ENCODE measurements around the gene ARHGEF11. TPM values are rescaled to one million over a fixed set of nuclear protein-coding genes. Genes with fewer than 3 reads are reported as not detected.

Gene ARHGEF11
- total RNA-seq, 2 experiments from 2014 or later = 1.4 to 1.8 TPM

GRCh38 chr1:156939786-156940334 lies 105.7 kb downstream of the ARHGEF11 start:
- DNase-seq = no peak
- no peaks in the 10 kb centered on the region for H3K4me1 Mint-ChIP-seq (ENCODE audit: low read depth)
- H3K27ac Mint-ChIP-seq = no peak overlapping the region
- TF ChIP-seq CTCF (IDR thresholded peaks at IDR 0.05) = no peak
- intact Hi-C loops (cut with micrococcal nuclease) = no loop called here
- no peaks in the 10 kb centered on the region for H3K27me3 Mint-ChIP-seq
- H3K4me3 Mint-ChIP-seq = no peak overlapping the region
- CTCF ChIA-PET = no interaction called here
- no peaks in the 10 kb centered on the region for H3K9me3 Mint-ChIP-seq
- no peak for ATAC-seq
- no peaks in the 10 kb centered on the region for H3K36me3 Mint-ChIP-seq (ENCODE audit: low read depth)
- POLR2A ChIA-PET = interaction anchor here (1.2 kb wide), 1 partner anchor 13 kb away, joined by 4 read pairs; no protein-coding TSS in a partner anchor

DNA sequence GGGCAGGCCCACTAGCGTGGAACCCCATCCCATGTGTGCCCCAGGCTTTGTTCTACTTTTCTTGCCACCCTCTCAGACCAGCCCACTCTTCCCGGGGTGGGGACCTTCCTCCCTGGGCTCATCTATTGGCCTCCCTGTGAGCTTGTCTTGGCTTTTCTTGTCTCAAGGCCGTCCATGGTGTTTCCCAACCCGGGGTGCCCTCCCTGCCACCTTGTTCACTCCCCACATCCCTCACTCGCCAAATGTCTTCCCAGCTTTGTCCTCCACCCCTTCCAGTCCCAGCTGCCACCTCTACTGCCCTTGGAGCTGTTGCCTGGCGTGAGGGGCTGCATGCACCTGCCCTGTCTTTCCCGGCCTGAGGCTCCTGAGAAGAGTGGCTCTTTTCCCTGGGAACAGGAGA lies 106.7 kb downstream of the ARHGEF11 start:
- Mint-ChIP-seq H3K27me3 (no peaks in the 10 kb centered on the region), H3K36me3 (ENCODE audit: low read depth) (no peaks in the 10 kb centered on the region), H3K9me3 (no peaks in the 10 kb centered on the region), H3K27ac (no peak overlapping the region), H3K4me3 (no peak overlapping the region), H3K4me1 (ENCODE audit: low read depth) (no peaks in the 10 kb centered on the region)
- intact Hi-C loops (cut with micrococcal nuclease) = no loop called here
- ChIA-PET POLR2A (no interaction called here), CTCF (interaction anchor here (1.1 kb wide), 1 partner anchor 135 kb away, joined by 3 read pairs; no protein-coding TSS in a partner anchor)
- ATAC-seq (no peak), DNase-seq (no peak)
- TF ChIP-seq CTCF (IDR thresholded peaks at IDR 0.05) = no peak

DNA sequence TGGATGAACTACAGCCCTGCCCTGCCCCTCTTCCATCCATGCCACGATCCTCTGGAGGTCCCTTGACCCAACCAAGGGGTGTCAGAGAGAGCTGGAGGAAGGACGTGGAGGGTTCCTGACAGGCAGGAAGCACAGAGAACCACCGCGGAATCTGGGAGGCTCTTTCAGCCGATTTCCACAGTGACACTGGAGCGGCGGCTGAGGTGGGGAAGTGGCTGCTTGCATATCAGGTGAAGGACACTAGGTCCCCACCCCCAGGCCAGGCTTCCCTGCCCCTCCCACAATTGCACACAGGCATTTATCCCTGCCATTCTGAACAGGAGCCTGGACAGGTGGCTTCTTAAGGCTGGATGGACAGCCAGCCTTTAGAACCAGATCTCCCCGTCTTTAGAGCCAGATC lies 107.7 kb downstream of the ARHGEF11 start:
- ChIA-PET CTCF (interaction anchor here (0.6 to 1.3 kb wide), 4 partner anchors 9 to 136 kb away, joined by 3 to 7 read pairs (median 3); no protein-coding TSS in a partner anchor), POLR2A (interaction anchor here (0.7 kb wide), 1 partner anchor 77 kb away, joined by 3 read pairs; no protein-coding TSS in a partner anchor)
- Mint-ChIP-seq H3K4me3 (no peak overlapping the region), H3K9me3 (no peaks in the 10 kb centered on the region), H3K27me3 (no peaks in the 10 kb centered on the region), H3K27ac (no peak overlapping the region), H3K4me1 (ENCODE audit: low read depth) (no peaks in the 10 kb centered on the region), H3K36me3 (ENCODE audit: low read depth) (no peaks in the 10 kb centered on the region)
- TF ChIP-seq CTCF (IDR thresholded peaks at IDR 0.05) = no peak
- DNase-seq (no peak), ATAC-seq (no peak)
- intact Hi-C loops (cut with micrococcal nuclease) = no loop called here

DNA sequence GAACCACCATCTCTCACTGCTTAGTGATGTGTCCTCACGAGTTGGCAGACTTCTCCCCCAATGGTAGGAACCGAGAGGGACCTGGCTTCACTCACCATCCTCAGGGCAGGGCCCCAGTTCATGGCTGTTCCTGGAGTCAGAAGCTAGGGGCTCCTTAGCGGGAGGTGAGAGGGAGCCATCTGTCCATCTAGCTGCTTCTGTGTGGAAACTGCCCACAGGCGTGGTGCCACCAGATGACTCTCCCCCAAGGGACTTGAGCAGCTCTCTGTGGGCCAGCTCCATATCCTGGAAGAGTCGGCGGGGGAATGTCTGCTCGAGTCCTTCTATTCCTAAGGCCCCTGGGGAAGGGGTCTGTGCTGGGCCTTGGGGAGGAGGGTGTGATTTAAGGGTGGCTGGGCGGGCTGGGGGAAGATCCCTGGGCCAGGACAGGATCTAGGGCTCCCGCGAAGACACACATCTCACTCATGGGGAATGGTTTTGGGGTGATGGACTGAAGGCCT lies 108.8 kb downstream of the ARHGEF11 start:
- H3K27me3 Mint-ChIP-seq = no peaks in the 10 kb centered on the region
- ATAC-seq = no peak
- H3K4me1 Mint-ChIP-seq (ENCODE audit: low read depth) = no peaks in the 10 kb centered on the region
- H3K4me3 Mint-ChIP-seq = no peak overlapping the region
- no peak for TF ChIP-seq CTCF (IDR thresholded peaks at IDR 0.05)
- CTCF ChIA-PET = interaction anchor here (0.7 to 1.3 kb wide), 4 partner anchors 9 to 98 kb away, joined by 3 to 7 read pairs (median 3); no protein-coding TSS in a partner anchor
- intact Hi-C loops (cut with micrococcal nuclease) = no loop called here
- no peaks in the 10 kb centered on the region for H3K36me3 Mint-ChIP-seq (ENCODE audit: low read depth)
- POLR2A ChIA-PET = no interaction called here
- DNase-seq = no peak
- no peaks in the 10 kb centered on the region for H3K9me3 Mint-ChIP-seq
- no peak overlapping the region for H3K27ac Mint-ChIP-seq

DNA sequence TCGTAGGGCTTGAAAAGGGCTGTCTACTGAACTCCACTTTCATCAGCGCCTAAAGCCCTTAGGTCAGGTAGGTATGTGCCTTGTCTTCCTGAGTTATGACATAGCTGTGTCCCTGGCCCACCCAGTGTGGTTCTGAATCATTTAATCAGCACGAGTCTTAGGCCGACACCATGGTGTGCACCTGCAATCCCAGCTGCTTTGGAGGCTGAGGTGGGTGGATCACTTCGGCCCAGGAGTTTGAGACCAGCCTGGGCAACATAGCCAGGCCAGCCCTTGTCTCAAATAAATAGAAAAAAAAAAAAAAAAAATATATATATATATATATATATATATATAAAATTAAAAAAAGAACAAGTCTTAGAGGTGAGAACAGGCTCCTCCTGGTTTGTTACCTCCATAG lies 109.4 kb downstream of the ARHGEF11 start:
- intact Hi-C loops (cut with micrococcal nuclease) = no loop called here
- ATAC-seq (no peak), DNase-seq (no peak)
- Mint-ChIP-seq H3K4me1 (ENCODE audit: low read depth) (peaks cover 4% of the 10 kb centered on the region), H3K36me3 (ENCODE audit: low read depth) (no peaks in the 10 kb centered on the region), H3K27ac (no peak overlapping the region), H3K27me3 (peaks cover 4% of the 10 kb centered on the region), H3K4me3 (no peak overlapping the region), H3K9me3 (no peaks in the 10 kb centered on the region)
- CTCF ChIA-PET = interaction anchor here (0.7 kb wide), 1 partner anchor 77 kb away, joined by 3 read pairs; no protein-coding TSS in a partner anchor
- no peak for TF ChIP-seq CTCF (IDR thresholded peaks at IDR 0.05)
- POLR2A ChIA-PET = no interaction called here

All from activated CD8-positive, alpha-beta T cell treated with anti-CD3 and anti-CD28 coated beads for 36 hours (primary cell).